Hepatocyte (in vitro differentiated cells): Measurements from ENCODE around the gene TMCC1. TPM values are rescaled to one million over a fixed set of nuclear protein-coding genes. Genes with fewer than 3 reads are reported as not detected.

Source experiments
- DNase-seq: peaks from one replicate; pipeline ENCODE4 v3.0.0-alpha.2; 2016; ENCODE audit warnings: low spot score
- H2AFZ ChIP-seq: fragments of 200-600 bp; sonication (generic); 2 replicates; pipeline ENCODE4 v1.6.0; 2016; ENCODE audit warnings: antibody characterized with exemption, mild to moderate bottlenecking
- H3K27ac ChIP-seq: fragments of 200-600 bp; sonication (generic); 2 replicates; pipeline ENCODE4 v1.5.1; 2016; ENCODE audit warnings: mild to moderate bottlenecking
- H3K27me3 ChIP-seq: fragments of 200-600 bp; sonication (generic); 2 replicates; pipeline ENCODE4 v1.6.1; 2016
- H3K36me3 ChIP-seq: fragments of 200-600 bp; sonication (generic); replicated peaks from 2 replicates; pipeline ENCODE4 v1.5.1; 2016; ENCODE audit warnings: low read depth; ENCODE audit not compliant: insufficient read depth
- H3K4me1 ChIP-seq: fragments of 200-600 bp; sonication (generic); 2 replicates; pipeline ENCODE4 v1.5.1; 2016; ENCODE audit warnings: mild to moderate bottlenecking, moderate library complexity; ENCODE audit not compliant: insufficient read depth
- H3K4me2 ChIP-seq: fragments of 200-600 bp; sonication (generic); 2 replicates; pipeline ENCODE4 v1.6.0; 2016
- H3K4me3 ChIP-seq: fragments of 200-600 bp; sonication (generic); 2 replicates; pipeline ENCODE4 v1.5.1; 2016; ENCODE audit warnings: mild to moderate bottlenecking
- H3K79me2 ChIP-seq: fragments of 200-600 bp; sonication (generic); 2 replicates; pipeline ENCODE4 v1.6.0; 2017; ENCODE audit warnings: mild to moderate bottlenecking
- H3K9me2 ChIP-seq: fragments of 200-600 bp; sonication (generic); replicated peaks from 2 replicates; pipeline ENCODE4 v1.6.0; 2017; ENCODE audit warnings: mild to moderate bottlenecking; ENCODE audit not compliant: insufficient read depth
- H3K9me3 ChIP-seq: fragments of 200-600 bp; sonication (generic); 2 replicates; pipeline ENCODE4 v1.5.1; 2016; ENCODE audit warnings: low read depth, mild to moderate bottlenecking
- H4K20me1 ChIP-seq: fragments of 200-600 bp; sonication (generic); 2 replicates; pipeline ENCODE4 v1.6.0; 2016; ENCODE audit warnings: mild to moderate bottlenecking; ENCODE audit not compliant: insufficient read depth, poor library complexity, severe bottlenecking
- EZH2 ChIP-seq: fragments of 200-600 bp; sonication (generic); IDR thresholded peaks from 2 replicates; pipeline ENCODE4 v1.6.1; 2016; ENCODE audit warnings: antibody characterized with exemption, mild to moderate bottlenecking, borderline replicate concordance
- EZH2phosphoT487 ChIP-seq: fragments of 200-600 bp; sonication (generic); IDR thresholded peaks from one replicate; pipeline ENCODE4 v1.6.1; 2018; ENCODE audit warnings: antibody characterized with exemption, mild to moderate bottlenecking, low read depth, moderate library complexity; ENCODE audit not compliant: unreplicated experiment, severe bottlenecking
- WGBS: methylation state at CpG from one replicate; pipeline ENCODE4 v1.1.6; 2016; ENCODE audit warnings: low lambda C conversion rate; ENCODE audit errors: missing lambda C conversion rate; 5-methylcytosine and 5-hydroxymethylcytosine counted together
- polyA plus RNA-seq: library from polyadenylated mRNA; unstranded; fragments of >200 nt; fragmentation: Nextera tagmentation; extraction: Ambion mirVana; gene quantifications from 2 replicates; pipeline ENCODE4 v1.2.1, GENCODE V29; 2016
- total RNA-seq: library from RNA; depleted of rRNA; stranded (reverse); fragments of >200 nt; gene quantifications from 2 replicates; pipeline ENCODE4 v1.2.3, GENCODE V29; 2014
- TF ChIP-seq, protein P1 (sequence below): fragments of 200-600 bp; sonication (generic); IDR thresholded peaks from 2 replicates; pipeline ENCODE4 v1.5.1; 2016; ENCODE audit warnings: antibody characterized with exemption, mild to moderate bottlenecking; ENCODE audit not compliant: poor library complexity

Gene TMCC1
- total and polyA plus RNA-seq, 2 experiments from 2014 or later, result 7.0 to 17.3 TPM

DNA sequence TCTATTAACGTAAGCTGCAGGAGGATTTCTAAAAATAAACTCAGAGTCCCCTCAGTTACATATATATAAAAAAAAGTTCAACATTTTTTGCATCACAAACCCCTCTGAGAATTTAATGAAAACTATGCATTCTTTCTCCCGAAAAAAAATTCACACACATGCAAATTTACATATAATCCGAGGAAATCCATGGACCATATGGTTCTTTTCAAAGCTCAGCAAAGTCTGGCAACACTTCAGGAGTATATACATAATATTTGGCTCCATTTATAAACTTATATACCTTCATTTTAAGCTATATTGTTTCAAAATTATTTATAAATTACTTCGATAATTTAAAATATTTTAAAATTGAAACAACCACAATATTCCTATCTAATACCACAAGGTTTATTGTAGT, 146.4 kb downstream of the TMCC1 start:
- TF ChIP-seq EZH2phosphoT487 (no peak), EZH2 (no peak)
- TF ChIP-seq, protein P1, sequence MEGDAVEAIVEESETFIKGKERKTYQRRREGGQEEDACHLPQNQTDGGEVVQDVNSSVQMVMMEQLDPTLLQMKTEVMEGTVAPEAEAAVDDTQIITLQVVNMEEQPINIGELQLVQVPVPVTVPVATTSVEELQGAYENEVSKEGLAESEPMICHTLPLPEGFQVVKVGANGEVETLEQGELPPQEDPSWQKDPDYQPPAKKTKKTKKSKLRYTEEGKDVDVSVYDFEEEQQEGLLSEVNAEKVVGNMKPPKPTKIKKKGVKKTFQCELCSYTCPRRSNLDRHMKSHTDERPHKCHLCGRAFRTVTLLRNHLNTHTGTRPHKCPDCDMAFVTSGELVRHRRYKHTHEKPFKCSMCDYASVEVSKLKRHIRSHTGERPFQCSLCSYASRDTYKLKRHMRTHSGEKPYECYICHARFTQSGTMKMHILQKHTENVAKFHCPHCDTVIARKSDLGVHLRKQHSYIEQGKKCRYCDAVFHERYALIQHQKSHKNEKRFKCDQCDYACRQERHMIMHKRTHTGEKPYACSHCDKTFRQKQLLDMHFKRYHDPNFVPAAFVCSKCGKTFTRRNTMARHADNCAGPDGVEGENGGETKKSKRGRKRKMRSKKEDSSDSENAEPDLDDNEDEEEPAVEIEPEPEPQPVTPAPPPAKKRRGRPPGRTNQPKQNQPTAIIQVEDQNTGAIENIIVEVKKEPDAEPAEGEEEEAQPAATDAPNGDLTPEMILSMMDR, result no peak
- no peak overlapping the region for H3K4me2 ChIP-seq
- no peaks in the 10 kb centered on the region for H4K20me1 ChIP-seq
- DNase-seq, result no peak
- peaks cover 53% of the 10 kb centered on the region for H3K79me2 ChIP-seq
- H3K9me2 ChIP-seq, result no peaks in the 10 kb centered on the region
- H3K36me3 ChIP-seq, result no peaks in the 10 kb centered on the region
- H3K27me3 ChIP-seq, result no peaks in the 10 kb centered on the region
- no peaks in the 10 kb centered on the region for H3K4me1 ChIP-seq
- H2AFZ ChIP-seq, result no peak overlapping the region
- H3K9me3 ChIP-seq, result no peaks in the 10 kb centered on the region
- no peak overlapping the region for H3K4me3 ChIP-seq
- WGBS, result 79% methylated on average over 4 of the region's 4 CpGs
- no peak overlapping the region for H3K27ac ChIP-seq

DNA sequence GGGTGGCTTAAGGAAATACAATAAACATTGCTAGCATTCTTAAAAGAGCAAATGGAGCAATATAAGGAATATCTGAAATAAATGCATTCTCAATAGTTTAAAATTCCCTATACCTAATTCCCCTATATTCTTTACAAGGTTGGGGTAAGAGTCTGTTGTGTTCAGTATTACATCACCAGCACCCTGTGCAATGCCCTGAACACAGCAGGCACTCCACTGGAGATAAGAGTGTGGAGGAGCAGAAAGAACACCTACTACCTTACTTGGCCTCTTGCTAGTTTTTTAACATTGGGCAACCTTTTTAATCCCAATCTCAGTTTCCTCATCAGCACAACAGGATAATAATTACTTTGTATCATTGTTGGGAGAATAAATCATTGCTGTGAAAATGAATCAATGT, 146.9 kb downstream of the TMCC1 start:
- H2AFZ ChIP-seq, result no peak overlapping the region
- H3K79me2 ChIP-seq, result peaks cover 53% of the 10 kb centered on the region
- no peaks in the 10 kb centered on the region for H3K9me2 ChIP-seq
- no peaks in the 10 kb centered on the region for H3K27me3 ChIP-seq
- H3K36me3 ChIP-seq, result no peaks in the 10 kb centered on the region
- no peak overlapping the region for H3K27ac ChIP-seq
- no peak for DNase-seq
- H3K4me1 ChIP-seq, result no peaks in the 10 kb centered on the region
- no peaks in the 10 kb centered on the region for H4K20me1 ChIP-seq
- TF ChIP-seq EZH2phosphoT487 (no peak), EZH2 (no peak)
- TF ChIP-seq, protein P1, result no peak
- no peak overlapping the region for H3K4me3 ChIP-seq
- no peaks in the 10 kb centered on the region for H3K9me3 ChIP-seq
- no peak overlapping the region for H3K4me2 ChIP-seq

DNA sequence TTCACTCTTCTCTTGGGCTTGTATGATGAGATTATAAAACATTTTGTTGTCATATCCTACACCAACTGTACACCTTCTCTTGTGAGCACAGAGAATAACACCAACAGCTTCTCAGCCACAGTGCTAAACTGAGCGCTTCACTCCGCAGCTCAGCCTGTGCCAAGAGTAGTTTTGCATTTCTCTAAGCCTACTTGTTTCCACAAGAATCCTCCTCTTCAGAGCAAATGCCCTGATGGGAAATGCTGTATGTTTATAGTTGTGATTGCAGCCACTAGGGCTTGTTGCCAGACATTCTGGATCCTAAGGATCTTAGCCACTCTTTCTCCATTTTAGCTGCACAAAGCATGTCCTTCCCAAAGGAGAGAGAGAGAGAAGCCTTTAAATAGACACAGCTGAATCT, 148.3 kb downstream of the TMCC1 start:
- H3K9me2 ChIP-seq, result no peaks in the 10 kb centered on the region
- TF ChIP-seq EZH2, result no peak
- TF ChIP-seq EZH2phosphoT487, result no peak
- TF ChIP-seq, protein P1, result no peak
- no peak overlapping the region for H2AFZ ChIP-seq
- peak overlapping the region; percentile 5 for H3K27ac ChIP-seq
- DNase-seq, result peak; percentile 40
- H4K20me1 ChIP-seq, result peaks cover 2% of the 10 kb centered on the region
- H3K36me3 ChIP-seq, result no peaks in the 10 kb centered on the region
- WGBS, result 82% methylated on average over 2 of the region's 2 CpGs
- H3K27me3 ChIP-seq, result no peaks in the 10 kb centered on the region
- H3K4me2 ChIP-seq, result no peak overlapping the region
- H3K4me1 ChIP-seq, result no peaks in the 10 kb centered on the region
- H3K79me2 ChIP-seq, result peaks cover 58% of the 10 kb centered on the region
- H3K4me3 ChIP-seq, result no peak overlapping the region
- no peaks in the 10 kb centered on the region for H3K9me3 ChIP-seq

DNA sequence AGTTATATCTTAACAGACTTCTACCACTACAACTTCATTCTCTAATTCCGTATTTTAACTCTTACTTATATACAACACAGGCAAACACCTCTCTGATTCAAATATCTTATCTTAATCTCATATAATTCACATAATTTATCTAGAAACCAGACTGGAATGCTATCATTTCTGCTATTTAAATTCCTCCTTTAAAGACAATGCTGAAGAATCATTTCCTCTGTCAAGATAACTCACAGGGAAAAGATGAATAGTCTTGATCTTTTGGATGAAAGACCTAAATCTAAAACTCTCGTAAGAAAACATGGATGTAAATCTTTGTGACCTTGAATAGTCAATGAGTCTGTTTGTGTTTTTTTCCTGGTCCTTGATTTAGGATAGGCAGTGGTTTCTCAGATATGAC, 151.7 kb downstream of the TMCC1 start:
- Histone ChIP-seq H3K9me2 (no peaks in the 10 kb centered on the region), H3K27me3 (no peaks in the 10 kb centered on the region), H3K9me3 (no peaks in the 10 kb centered on the region), H2AFZ (no peak overlapping the region), H3K4me2 (no peak overlapping the region), H3K36me3 (no peaks in the 10 kb centered on the region), H4K20me1 (peaks cover 2% of the 10 kb centered on the region), H3K4me1 (peaks cover 5% of the 10 kb centered on the region), H3K27ac (no peak overlapping the region), H3K4me3 (no peak overlapping the region), H3K79me2 (peaks cover 42% of the 10 kb centered on the region)
- DNase-seq, result no peak
- no peak for TF ChIP-seq EZH2
- TF ChIP-seq, protein P1, result no peak
- WGBS, result 84% methylated on average over 2 of the region's 2 CpGs
